Neural cell (in vitro differentiated cells): ENCODE measurements around the gene PHETA2. TPM values are rescaled to one million over a fixed set of nuclear protein-coding genes. Genes with fewer than 3 reads are reported as not detected.
"Not testable (repeated sequence)": the region's sequence is repeated elsewhere in the genome, so short reads cannot be mapped to it uniquely, and the experiment has no call there.

ENCODE experiments used
- H2AFZ ChIP-seq: fragments of 200-600, 300-800 bp; sonication (generic), shearing (Covaris generic); 2 replicates; pipeline ENCODE4 v1.6.0; 2014; ENCODE audit warnings: low read depth, mild to moderate bottlenecking, antibody characterized with exemption, low read length, moderate library complexity
- H3F3A ChIP-seq: fragments of 200-600 bp; shearing (Covaris generic); 2 replicates; pipeline ENCODE4 v1.6.1; 2016; ENCODE audit warnings: mild to moderate bottlenecking, moderate library complexity, mixed read lengths, antibody characterized with exemption, low read length; ENCODE audit not compliant: insufficient read depth, poor library complexity, severe bottlenecking
- H3K27ac ChIP-seq: fragments of 200-600, 300-800 bp; sonication (generic), shearing (Covaris generic); 2 replicates; pipeline ENCODE4 v1.5.1; 2014; ENCODE audit warnings: mild to moderate bottlenecking, low read length, moderate library complexity
- H3K27me3 ChIP-seq: fragments of 300-800, 200-600 bp; sonication (generic), shearing (Covaris generic); 2 replicates; pipeline ENCODE4 v1.6.0; 2014; ENCODE audit warnings: mild to moderate bottlenecking, low read depth, low read length, moderate library complexity; ENCODE audit not compliant: insufficient read depth
- H3K36me3 ChIP-seq: fragments of 300-800, 200-600 bp; sonication (generic), shearing (Covaris generic); 2 replicates; pipeline ENCODE4 v1.5.1; 2014; ENCODE audit warnings: mild to moderate bottlenecking, antibody characterized with exemption, low read length, moderate library complexity; ENCODE audit not compliant: insufficient read depth
- H3K4me2 ChIP-seq: fragments of 300-800, 200-600 bp; sonication (generic), shearing (Covaris generic); 2 replicates; pipeline ENCODE4 v1.6.0; 2014; ENCODE audit warnings: mild to moderate bottlenecking, low read length
- H3K4me3 ChIP-seq: fragments of 300-800, 200-600 bp; sonication (generic), shearing (Covaris generic); 2 replicates; pipeline ENCODE4 v1.5.1; 2014; ENCODE audit warnings: mild to moderate bottlenecking, low read length, moderate library complexity
- H3K79me2 ChIP-seq: fragments of 200-600 bp; shearing (Covaris generic); replicated peaks from 2 replicates; pipeline ENCODE4 v1.6.0; 2014; ENCODE audit warnings: mild to moderate bottlenecking, low read length, moderate library complexity; ENCODE audit not compliant: insufficient read depth
- H3K9ac ChIP-seq: fragments of 300-800, 200-600 bp; sonication (generic), shearing (Covaris generic); 2 replicates; pipeline ENCODE4 v1.6.1; 2016; ENCODE audit warnings: mild to moderate bottlenecking, low read length, mixed read lengths
- H3K9me2 ChIP-seq: fragments of 200-600 bp; shearing (Covaris generic); 2 replicates; pipeline ENCODE4 v1.6.1; 2016; ENCODE audit warnings: mild to moderate bottlenecking, low read length, mixed read lengths; ENCODE audit not compliant: insufficient read depth
- H3K9me3 ChIP-seq: fragments of 200-600, 300-800 bp; sonication (generic), shearing (Covaris generic); 2 replicates; pipeline ENCODE4 v1.6.1; 2016; ENCODE audit warnings: mild to moderate bottlenecking, mixed run types, low read length, moderate library complexity, mixed read lengths
- H4K20me1 ChIP-seq: fragments of 200-600 bp; shearing (Covaris generic); 2 replicates; pipeline ENCODE4 v1.6.1; 2016; ENCODE audit warnings: mild to moderate bottlenecking, mixed run types; ENCODE audit not compliant: insufficient read depth
- EP300 ChIP-seq: fragments of 450-650 bp; conservative IDR thresholded peaks from 2 replicates; pipeline ENCODE4 v1.6.1; 2014; ENCODE audit warnings: antibody characterized with exemption, mild to moderate bottlenecking, moderate library complexity; ENCODE audit not compliant: poor library complexity, severe bottlenecking
- EZH2 ChIP-seq: fragments of 200-600, 300-800 bp; shearing (Covaris generic), sonication (generic); IDR thresholded peaks from 2 replicates; pipeline ENCODE4 v1.6.1; 2014; ENCODE audit warnings: antibody characterized with exemption, low read length, borderline replicate concordance, mild to moderate bottlenecking; ENCODE audit not compliant: insufficient read depth, poor library complexity, severe bottlenecking
- MXI1 ChIP-seq: fragments of 450-650 bp; conservative IDR thresholded peaks from 2 replicates; pipeline ENCODE4 v1.6.1; 2014; ENCODE audit warnings: antibody characterized with exemption, mild to moderate bottlenecking; ENCODE audit not compliant: poor library complexity, severe bottlenecking
- POLR2AphosphoS5 ChIP-seq: IDR thresholded peaks from 2 replicates; pipeline ENCODE4 v1.6.1; 2012
- RAD21 ChIP-seq: fragments of 450-650 bp; conservative IDR thresholded peaks from 2 replicates; pipeline ENCODE4 v1.6.1; 2014; ENCODE audit warnings: antibody characterized with exemption, mild to moderate bottlenecking, moderate library complexity
- TAF1 ChIP-seq: IDR thresholded peaks from 2 replicates; pipeline ENCODE4 v1.6.1; 2012; ENCODE audit warnings: low read depth
- polyA plus RNA-seq: library from polyadenylated mRNA; depleted of rRNA; stranded (reverse); fragments of >200 nt; gene quantifications from 2 replicates; pipeline ENCODE4 v1.2.3, GENCODE V29; 2014
- TF ChIP-seq, protein P1 (sequence below): IDR thresholded peaks from 2 replicates; pipeline ENCODE4 v1.6.1; 2012; ENCODE audit warnings: borderline replicate concordance
- TF ChIP-seq, protein P2 (sequence below): fragments of 450-650 bp; IDR thresholded peaks from 2 replicates; pipeline ENCODE4 v1.5.1; 2014; ENCODE audit warnings: antibody characterized with exemption, mild to moderate bottlenecking, moderate library complexity; ENCODE audit not compliant: poor library complexity, severe bottlenecking

Gene PHETA2
- polyA plus RNA-seq, 1 donor from 2014 or later, result 0.42 TPM

DNA sequence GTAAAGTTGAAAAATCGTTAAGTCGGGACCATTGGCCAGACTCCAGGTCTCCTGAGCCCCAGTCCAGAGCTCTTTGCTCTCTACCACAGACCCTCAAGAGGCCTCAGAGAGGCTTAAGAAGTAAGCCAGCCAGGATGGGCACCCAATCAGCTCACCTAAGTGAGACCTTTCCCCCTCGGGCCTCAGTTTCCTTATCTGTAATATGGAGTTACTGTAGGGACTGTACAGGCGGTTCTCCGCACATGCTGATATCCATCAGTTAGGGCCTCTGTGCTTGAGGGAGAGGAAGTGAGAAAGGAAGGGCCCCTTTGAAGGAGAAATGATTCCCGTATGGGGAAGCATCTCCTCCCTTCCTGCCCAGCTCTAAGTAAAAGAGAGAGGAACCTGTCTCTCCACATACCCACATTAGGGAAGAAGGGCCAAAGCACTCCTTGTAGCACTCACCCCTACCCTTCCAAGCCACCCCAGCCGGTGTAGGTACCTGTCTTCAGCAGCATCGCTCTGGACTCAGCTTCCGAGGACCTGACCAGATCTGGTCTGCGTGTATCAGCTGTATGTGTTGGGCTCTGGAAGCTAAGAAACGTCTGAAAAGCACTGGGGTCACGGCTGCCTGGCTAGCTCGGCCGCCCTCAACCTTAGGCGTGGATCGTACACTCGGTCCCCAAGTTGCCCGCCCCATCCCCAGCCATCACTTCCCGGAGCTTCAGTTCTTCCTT is 4.1 kb upstream of the PHETA2 start:
- TF ChIP-seq, protein P1, sequence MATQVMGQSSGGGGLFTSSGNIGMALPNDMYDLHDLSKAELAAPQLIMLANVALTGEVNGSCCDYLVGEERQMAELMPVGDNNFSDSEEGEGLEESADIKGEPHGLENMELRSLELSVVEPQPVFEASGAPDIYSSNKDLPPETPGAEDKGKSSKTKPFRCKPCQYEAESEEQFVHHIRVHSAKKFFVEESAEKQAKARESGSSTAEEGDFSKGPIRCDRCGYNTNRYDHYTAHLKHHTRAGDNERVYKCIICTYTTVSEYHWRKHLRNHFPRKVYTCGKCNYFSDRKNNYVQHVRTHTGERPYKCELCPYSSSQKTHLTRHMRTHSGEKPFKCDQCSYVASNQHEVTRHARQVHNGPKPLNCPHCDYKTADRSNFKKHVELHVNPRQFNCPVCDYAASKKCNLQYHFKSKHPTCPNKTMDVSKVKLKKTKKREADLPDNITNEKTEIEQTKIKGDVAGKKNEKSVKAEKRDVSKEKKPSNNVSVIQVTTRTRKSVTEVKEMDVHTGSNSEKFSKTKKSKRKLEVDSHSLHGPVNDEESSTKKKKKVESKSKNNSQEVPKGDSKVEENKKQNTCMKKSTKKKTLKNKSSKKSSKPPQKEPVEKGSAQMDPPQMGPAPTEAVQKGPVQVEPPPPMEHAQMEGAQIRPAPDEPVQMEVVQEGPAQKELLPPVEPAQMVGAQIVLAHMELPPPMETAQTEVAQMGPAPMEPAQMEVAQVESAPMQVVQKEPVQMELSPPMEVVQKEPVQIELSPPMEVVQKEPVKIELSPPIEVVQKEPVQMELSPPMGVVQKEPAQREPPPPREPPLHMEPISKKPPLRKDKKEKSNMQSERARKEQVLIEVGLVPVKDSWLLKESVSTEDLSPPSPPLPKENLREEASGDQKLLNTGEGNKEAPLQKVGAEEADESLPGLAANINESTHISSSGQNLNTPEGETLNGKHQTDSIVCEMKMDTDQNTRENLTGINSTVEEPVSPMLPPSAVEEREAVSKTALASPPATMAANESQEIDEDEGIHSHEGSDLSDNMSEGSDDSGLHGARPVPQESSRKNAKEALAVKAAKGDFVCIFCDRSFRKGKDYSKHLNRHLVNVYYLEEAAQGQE, result no peak
- TF ChIP-seq, protein P2, sequence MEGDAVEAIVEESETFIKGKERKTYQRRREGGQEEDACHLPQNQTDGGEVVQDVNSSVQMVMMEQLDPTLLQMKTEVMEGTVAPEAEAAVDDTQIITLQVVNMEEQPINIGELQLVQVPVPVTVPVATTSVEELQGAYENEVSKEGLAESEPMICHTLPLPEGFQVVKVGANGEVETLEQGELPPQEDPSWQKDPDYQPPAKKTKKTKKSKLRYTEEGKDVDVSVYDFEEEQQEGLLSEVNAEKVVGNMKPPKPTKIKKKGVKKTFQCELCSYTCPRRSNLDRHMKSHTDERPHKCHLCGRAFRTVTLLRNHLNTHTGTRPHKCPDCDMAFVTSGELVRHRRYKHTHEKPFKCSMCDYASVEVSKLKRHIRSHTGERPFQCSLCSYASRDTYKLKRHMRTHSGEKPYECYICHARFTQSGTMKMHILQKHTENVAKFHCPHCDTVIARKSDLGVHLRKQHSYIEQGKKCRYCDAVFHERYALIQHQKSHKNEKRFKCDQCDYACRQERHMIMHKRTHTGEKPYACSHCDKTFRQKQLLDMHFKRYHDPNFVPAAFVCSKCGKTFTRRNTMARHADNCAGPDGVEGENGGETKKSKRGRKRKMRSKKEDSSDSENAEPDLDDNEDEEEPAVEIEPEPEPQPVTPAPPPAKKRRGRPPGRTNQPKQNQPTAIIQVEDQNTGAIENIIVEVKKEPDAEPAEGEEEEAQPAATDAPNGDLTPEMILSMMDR, result no peak
- TF ChIP-seq TAF1 (no peak), MXI1 (no peak), EP300 (no peak), EZH2 (no peak), POLR2AphosphoS5 (no peak)
- H3K27ac ChIP-seq, result peak overlapping the region; percentile 70
- H3K9me2 ChIP-seq, result no peaks in the 10 kb centered on the region
- H3F3A ChIP-seq, result no peaks in the 10 kb centered on the region
- peak overlapping the region; percentile 32 for H3K4me2 ChIP-seq
- H4K20me1 ChIP-seq, result no peaks in the 10 kb centered on the region
- H3K4me3 ChIP-seq, result peak overlapping the region; percentile 70
- H3K27me3 ChIP-seq, result no peaks in the 10 kb centered on the region
- H3K9ac ChIP-seq, result peak overlapping the region; percentile 68
- no peaks in the 10 kb centered on the region for H3K36me3 ChIP-seq
- H3K79me2 ChIP-seq, result no peaks in the 10 kb centered on the region
- H2AFZ ChIP-seq, result peak overlapping the region; percentile 62
- H3K9me3 ChIP-seq, result no peaks in the 10 kb centered on the region

DNA sequence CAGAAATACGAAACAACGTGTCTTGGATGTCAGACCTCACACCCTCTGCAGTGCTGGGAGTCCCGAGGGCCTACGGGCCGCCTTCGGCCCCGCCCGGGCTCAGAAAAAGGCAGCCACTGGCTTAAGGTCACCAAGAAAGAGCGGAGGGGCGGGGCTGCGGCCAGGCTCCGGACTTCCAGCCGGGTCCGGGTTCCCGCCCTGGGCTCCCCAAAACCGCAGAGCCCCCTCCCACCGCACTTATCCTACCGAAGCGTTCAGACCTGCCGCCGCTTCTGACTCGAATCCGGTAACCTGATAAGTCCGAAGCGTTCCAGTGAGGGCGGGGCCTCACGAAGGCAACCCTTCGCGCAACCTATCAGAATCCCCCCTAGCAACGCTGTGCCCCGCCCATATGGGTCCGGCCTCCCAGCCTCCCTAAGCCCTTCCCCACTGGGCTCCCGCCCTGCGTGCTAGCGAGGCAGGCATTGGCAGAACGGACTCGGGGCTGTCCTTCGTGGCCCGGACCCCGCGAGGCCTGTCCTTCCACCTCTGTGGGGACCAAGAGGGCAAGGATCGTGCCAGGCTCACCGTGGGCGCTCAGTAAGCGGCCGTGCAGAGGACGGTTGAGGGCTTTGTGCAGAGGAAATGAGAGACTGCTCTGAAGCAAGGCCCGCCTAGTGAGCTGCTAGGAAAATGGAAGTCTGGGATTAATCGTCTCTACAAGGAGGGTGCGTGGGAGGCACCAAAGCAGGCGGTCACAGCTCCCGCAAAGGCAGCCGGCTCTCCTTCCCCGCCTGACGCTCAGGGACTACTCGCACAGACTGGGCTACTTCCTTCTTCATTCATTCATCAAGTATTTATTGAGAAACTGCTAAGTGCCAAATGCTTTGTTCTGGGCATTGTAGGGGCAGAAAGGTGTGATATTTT is 3.3 kb upstream of the PHETA2 start, which contains the start of gene NAGA:
Gene NAGA (minus strand): TSS at position 296 of the 906 bp plus-strand sequence. CDS start 515 bp downstream, outside the sequence.
- H3K27me3 ChIP-seq, result no peaks in the 10 kb centered on the region
- H3K9me3 ChIP-seq, result no peaks in the 10 kb centered on the region
- no peaks in the 10 kb centered on the region for H3K36me3 ChIP-seq
- H4K20me1 ChIP-seq, result no peaks in the 10 kb centered on the region
- H3K79me2 ChIP-seq, result no peaks in the 10 kb centered on the region
- H3K4me2 ChIP-seq, result peak within 1 kb of the TSS; percentile 66
- H3K27ac ChIP-seq, result peak within 1 kb of the TSS; percentile 70
- no peaks in the 10 kb centered on the region for H3F3A ChIP-seq
- H2AFZ ChIP-seq, result peak within 1 kb of the TSS; percentile 62
- no peaks in the 10 kb centered on the region for H3K9me2 ChIP-seq
- H3K4me3 ChIP-seq, result peak within 1 kb of the TSS; percentile 70
- peak within 1 kb of the TSS; percentile 68 for H3K9ac ChIP-seq
- TF ChIP-seq, protein P1, result peak; percentile 83
- TF ChIP-seq MXI1 (peak; percentile 85), RAD21 (no peak), EZH2 (no peak), POLR2AphosphoS5 (peak; percentile 93), EP300 (peak; percentile 42), TAF1 (peak; percentile 77)

DNA sequence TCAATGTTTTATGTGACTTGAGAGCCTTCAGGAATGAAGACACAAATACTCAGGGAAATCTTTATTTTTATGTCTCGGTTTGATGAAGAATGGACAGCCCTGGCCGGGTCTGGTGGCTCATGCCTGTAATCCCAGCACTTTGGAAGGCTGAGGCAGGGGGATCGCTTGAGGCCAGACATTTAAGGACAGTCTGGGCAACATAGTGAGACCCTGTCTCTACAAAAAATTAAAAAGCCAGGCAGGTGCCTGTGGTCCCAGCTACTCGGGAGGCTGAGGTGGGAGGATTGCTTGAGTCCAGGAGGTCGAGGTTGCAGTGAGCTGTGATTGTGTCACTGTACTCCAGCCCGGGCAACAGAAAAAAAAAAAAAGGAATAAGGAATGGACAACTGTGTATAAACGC is 2.5 kb upstream of the PHETA2 start:
- not testable (repeated sequence) for H3F3A ChIP-seq, H3K9me3 ChIP-seq, H3K79me2 ChIP-seq, H4K20me1 ChIP-seq, H3K9me2 ChIP-seq, H3K36me3 ChIP-seq, H3K27me3 ChIP-seq
- H3K4me3 ChIP-seq, result peak overlapping the region; percentile 70
- H3K27ac ChIP-seq, result peak overlapping the region; percentile 70
- peak overlapping the region; percentile 68 for H3K9ac ChIP-seq
- H2AFZ ChIP-seq, result peak overlapping the region; percentile 53
- peak overlapping the region; percentile 66 for H3K4me2 ChIP-seq
